ENCODE measurements around the gene GP1BB. TPM values are rescaled to one million over a fixed set of nuclear protein-coding genes. Genes with fewer than 3 reads are reported as not detected.

The GP1BB gene
- polyA plus RNA-seq, 1 experiment: 0.20 TPM

GRCh38 chr22:19705181-19705934, 18.0 kb upstream of the GP1BB start:
- POLR2A ChIA-PET: no interaction called here
- no peak overlapping the region for H3K4me3 ChIP-seq (ENCODE audit: low read depth, low read length)
- CTCF ChIA-PET: no interaction called here
- H3K9me3 ChIP-seq (ENCODE audit: control insufficient read depth, insufficient read depth, low read length): no peaks in the 10 kb centered on the region; the same call in 1 of the 2 replicates
- peaks cover 31% of the 10 kb centered on the region for H3K27me3 ChIP-seq (ENCODE audit: control insufficient read depth, insufficient read depth, low read length)
- no peak for DNase-seq (ENCODE audit: low read depth, low spot score)
- no peak for TF ChIP-seq CTCF (IDR thresholded peaks at IDR 0.05; ENCODE audit: low read depth, low read length)
- H3K27ac ChIP-seq (ENCODE audit: low read depth, low read length): no peak overlapping the region

GRCh38 chr22:19706661-19707151, 16.6 kb upstream of the GP1BB start:
- Histone ChIP-seq H3K9me3 (ENCODE audit: control insufficient read depth, insufficient read depth, low read length) (no peaks in the 10 kb centered on the region; the same call in 1 of the 2 replicates), H3K27ac (ENCODE audit: low read depth, low read length) (no peak overlapping the region), H3K4me3 (ENCODE audit: low read depth, low read length) (no peak overlapping the region), H3K27me3 (ENCODE audit: control insufficient read depth, insufficient read depth, low read length) (peaks cover 34% of the 10 kb centered on the region)
- no peak for TF ChIP-seq CTCF (IDR thresholded peaks at IDR 0.05; ENCODE audit: low read depth, low read length)
- CTCF ChIA-PET: no interaction called here
- DNase-seq (ENCODE audit: low read depth, low spot score): no peak
- POLR2A ChIA-PET: no interaction called here

- no peak for DNase-seq (ENCODE audit: low read depth, low spot score)
- no peak for TF ChIP-seq CTCF (IDR thresholded peaks at IDR 0.05; ENCODE audit: low read depth, low read length)
- H3K27me3 ChIP-seq (ENCODE audit: control insufficient read depth, insufficient read depth, low read length): peaks cover 35% of the 10 kb centered on the region
- no peaks in the 10 kb centered on the region; the same call in 1 of the 2 replicates for H3K9me3 ChIP-seq (ENCODE audit: control insufficient read depth, insufficient read depth, low read length)
- POLR2A ChIA-PET: no interaction called here
- no peak overlapping the region for H3K27ac ChIP-seq (ENCODE audit: low read depth, low read length)
- CTCF ChIA-PET: interaction anchor here (2.1 kb wide), 1 partner anchor 75 kb away, joined by 7 read pairs; no protein-coding TSS in a partner anchor
- no peak overlapping the region for H3K4me3 ChIP-seq (ENCODE audit: low read depth, low read length)
These were observed 15.7 kb upstream of the GP1BB start for GRCh38 chr22:19707347-19708290.

- peaks cover 34% of the 10 kb centered on the region for H3K27me3 ChIP-seq (ENCODE audit: control insufficient read depth, insufficient read depth, low read length)
- DNase-seq (ENCODE audit: low read depth, low spot score): no peak
- POLR2A ChIA-PET: no interaction called here
- CTCF ChIA-PET: interaction anchor here (2.1 kb wide), 1 partner anchor 76 kb away, joined by 7 read pairs; no protein-coding TSS in a partner anchor
- H3K4me3 ChIP-seq (ENCODE audit: low read depth, low read length): no peak overlapping the region
- TF ChIP-seq CTCF (IDR thresholded peaks at IDR 0.05; ENCODE audit: low read depth, low read length): no peak
- H3K9me3 ChIP-seq (ENCODE audit: control insufficient read depth, insufficient read depth, low read length): no peaks in the 10 kb centered on the region; the same call in 1 of the 2 replicates
- no peak overlapping the region for H3K27ac ChIP-seq (ENCODE audit: low read depth, low read length)
These were observed 14.9 kb upstream of the GP1BB start for GRCh38 chr22:19708321-19709011.
